GM12878 (cell line): Measurements from ENCODE around the gene XRCC6. TPM values are rescaled to one million over a fixed set of nuclear protein-coding genes. Genes with fewer than 3 reads are reported as not detected.

Source experiments
- ATAC-seq: fragments of 200-7000 bp; cut with Tn5 transposase; 3 replicates; pipeline ENCODE4 v1.9.1; 2020; ENCODE audit warnings: mild to moderate bottlenecking, moderate library complexity
- BruUV-seq: library from RNA; stranded (reverse); fragments of 400-500 nt; replicated peaks from 2 replicates; lab custom pipeline; 2021; lab: Mats Ljungman, UMichigan
- CTCF ChIA-PET: fragments of 300-600 bp; sonication (Branson Sonifier 250); formaldehyde crosslinking; extraction: SDS; loops from one replicate; lab custom pipeline; 2021; ENCODE audit warnings: inconsistent platforms; lab: Yijun Ruan, JAX
- POLR2A ChIA-PET: fragments of 350-600 bp; formaldehyde crosslinking; extraction: SDS; loops from one replicate; lab custom pipeline; 2021; ENCODE audit warnings: inconsistent platforms; lab: Charles Lee
- RAD21 ChIA-PET: fragments of 300-600 bp; sonication (Branson Sonifier 250); formaldehyde crosslinking; loops from one replicate; lab custom pipeline; 2023; ENCODE audit warnings: antibody characterized with exemption; ENCODE audit not compliant: unreplicated experiment; lab: Charles Lee
- SMC1A ChIA-PET: fragments of 300-600 bp; sonication (Branson Sonifier 250); formaldehyde crosslinking; loops from one replicate; lab custom pipeline; 2023; ENCODE audit not compliant: unreplicated experiment, uncharacterized antibody; lab: Charles Lee
- DNase-seq: peaks from one replicate; pipeline ENCODE4 v3.0.0-alpha.2; 2011; ENCODE audit warnings: low read depth, low spot score
- FAIRE-seq: peaks from 3 replicates; lab custom pipeline; 2011; peaks lifted over from hg19 to GRCh38; lab: Jason Lieb, UNC
- H2AFZ ChIP-seq: 2 replicates; pipeline ENCODE4 v1.6.0; 2011; ENCODE audit warnings: low read depth, low read length, control low read depth; ENCODE audit not compliant: control insufficient read depth
- H3K27ac ChIP-seq: 2 replicates; pipeline ENCODE4 v1.5.1; 2011; ENCODE audit warnings: control low read depth; ENCODE audit not compliant: control insufficient read depth, insufficient read depth
- H3K27me3 ChIP-seq, 2 experiments: replicated peaks in 1 of 2; 2 replicates each; pipeline versions ENCODE4 v1.6.0 to v1.6.1; 2011; ENCODE audit warnings: low read length in 1 of 2; ENCODE audit not compliant: control insufficient read depth in 2 of 2, insufficient read depth in 2 of 2
- H3K36me3 ChIP-seq, 2 experiments: 2 replicates each; pipeline ENCODE4 v1.5.1; 2011; ENCODE audit warnings: low read length in 1 of 2; ENCODE audit not compliant: control insufficient read depth in 2 of 2, insufficient read depth in 2 of 2
- H3K4me1 ChIP-seq: 2 replicates; pipeline ENCODE4 v1.6.1; 2011; ENCODE audit warnings: mild to moderate bottlenecking, low read length, moderate library complexity, mixed read lengths; ENCODE audit not compliant: control insufficient read depth, insufficient read depth
- H3K4me2 ChIP-seq: 2 replicates; pipeline ENCODE4 v1.6.0; 2011; ENCODE audit warnings: control low read depth; ENCODE audit not compliant: control insufficient read depth, insufficient read depth
- H3K4me3 ChIP-seq: fragments of 200-600 bp; sonication (generic); 2 replicates; pipeline ENCODE4 v1.5.1; 2016
- H3K79me2 ChIP-seq: 2 replicates; pipeline ENCODE4 v1.6.0; 2011; ENCODE audit warnings: low read length; ENCODE audit not compliant: control insufficient read depth, insufficient read depth
- H3K9ac ChIP-seq: 2 replicates; pipeline ENCODE4 v1.8.0; 2011; ENCODE audit warnings: low read length, control low read depth, mixed read lengths; ENCODE audit not compliant: control insufficient read depth, insufficient read depth
- H3K9me3 ChIP-seq: replicated peaks from 3 replicates; pipeline ENCODE4 v1.5.1; 2011; ENCODE audit warnings: mild to moderate bottlenecking, low read length; ENCODE audit not compliant: control insufficient read depth, insufficient read depth
- H4K20me1 ChIP-seq: 2 replicates; pipeline ENCODE4 v1.6.0; 2011; ENCODE audit not compliant: control insufficient read depth, insufficient read depth
- CBFB ChIP-seq: IDR thresholded peaks from 2 replicates; pipeline ENCODE4 v1.6.1; 2016; ENCODE audit warnings: antibody characterized with exemption, low read depth
- EGR1 ChIP-seq, 2 experiments: IDR thresholded peaks; 1 replicate in 1 of 2; 2 replicates in 1 of 2; pipeline ENCODE4 v1.6.1; 2011 to 2012; ENCODE audit warnings: low read depth in 2 of 2, low read length in 2 of 2, borderline replicate concordance in 1 of 2, mild to moderate bottlenecking in 1 of 2, moderate library complexity in 1 of 2
- FOXM1 ChIP-seq: IDR thresholded peaks from 2 replicates; pipeline ENCODE4 v1.6.1; 2012; ENCODE audit warnings: low read depth, mild to moderate bottlenecking, inconsistent platforms, low read length, moderate library complexity
- HDAC6 ChIP-seq: fragments of 200-600 bp; sonication (generic); IDR thresholded peaks from one replicate; pipeline ENCODE4 v1.8.0; 2017; ENCODE audit warnings: antibody characterized with exemption; ENCODE audit not compliant: unreplicated experiment
- JUND ChIP-seq: IDR thresholded peaks from 2 replicates; pipeline ENCODE4 v1.6.1; 2012; ENCODE audit warnings: low read depth, mild to moderate bottlenecking, low read length, improper control_type of control experiment, moderate library complexity
- POU2F2 ChIP-seq: IDR thresholded peaks from 3 replicates; pipeline ENCODE4 v1.6.1; 2011; ENCODE audit warnings: low read depth, mild to moderate bottlenecking, low read length, borderline replicate concordance
- WGBS: methylation state at CpG from one replicate; pipeline ENCODE4 v1.1.6; 2016; ENCODE audit warnings: low lambda C conversion rate; ENCODE audit not compliant: insufficient replicate concordance, insufficient coverage; ENCODE audit errors: missing lambda C conversion rate; 5-methylcytosine and 5-hydroxymethylcytosine counted together
- in situ Hi-C: fragments of 300-500 bp; cut with MboI; formaldehyde crosslinking; loops from 9 replicates; pipeline ENCODE4 v1.14.3; 2018; ENCODE audit warnings: mixed read lengths
- intact Hi-C: fragments of 100-400 bp; cut with micrococcal nuclease; formaldehyde crosslinking; loops from one replicate; pipeline ENCODE4 v1.14.2; 2022; ENCODE audit not compliant: unreplicated experiment
- polyA plus RNA-seq, 11 experiments: library from polyadenylated mRNA; depleted of rRNA in 4 of 11; unstranded in 6 of 11; stranded (reverse) in 5 of 11; fragments of >200 nt; fragmentation: Nextera tagmentation in 4 of 11; fragmentation: Illumina TruSeq in 1 of 11; extraction: Ambion mirVana in 4 of 11; extraction: Trizol in 1 of 11; gene quantifications; 1 replicate in 1 of 11; 2 replicates in 10 of 11; pipeline versions ENCODE4 v1.2.1 to v1.2.3, GENCODE V29; 2011 to 2016; ENCODE audit warnings: inconsistent platforms in 2 of 11, missing spikeins in 2 of 11, low read depth in 1 of 11
- total RNA-seq, 4 experiments: library from RNA; depleted of rRNA in 3 of 4; stranded (reverse); fragments of >200 nt in 3 of 4; fragmentation: Illumina TruSeq in 1 of 4; extraction: Trizol in 1 of 4; gene quantifications; 2 replicates each; pipeline versions ENCODE4 v1.2.1 to v1.2.3, GENCODE V29; 2013 to 2021
- TF ChIP-seq, protein P1 (sequence below): fragments of 450-650 bp; IDR thresholded peaks from 2 replicates; pipeline ENCODE4 v1.6.1; 2017; ENCODE audit warnings: mild to moderate bottlenecking, moderate library complexity
- TF ChIP-seq, protein P2 (sequence below): fragments of 450-650 bp; formaldehyde crosslinking; IDR thresholded peaks from 2 replicates; pipeline ENCODE4 v1.4.0; 2020; ENCODE audit warnings: mild to moderate bottlenecking, moderate library complexity

Gene XRCC6
- total and polyA plus RNA-seq, 10 of the 15 experiments (the other 5 are each of a cell fraction or from before 2014, with no cell fraction given) = 186 to 718 (median 348) TPM

DNA sequence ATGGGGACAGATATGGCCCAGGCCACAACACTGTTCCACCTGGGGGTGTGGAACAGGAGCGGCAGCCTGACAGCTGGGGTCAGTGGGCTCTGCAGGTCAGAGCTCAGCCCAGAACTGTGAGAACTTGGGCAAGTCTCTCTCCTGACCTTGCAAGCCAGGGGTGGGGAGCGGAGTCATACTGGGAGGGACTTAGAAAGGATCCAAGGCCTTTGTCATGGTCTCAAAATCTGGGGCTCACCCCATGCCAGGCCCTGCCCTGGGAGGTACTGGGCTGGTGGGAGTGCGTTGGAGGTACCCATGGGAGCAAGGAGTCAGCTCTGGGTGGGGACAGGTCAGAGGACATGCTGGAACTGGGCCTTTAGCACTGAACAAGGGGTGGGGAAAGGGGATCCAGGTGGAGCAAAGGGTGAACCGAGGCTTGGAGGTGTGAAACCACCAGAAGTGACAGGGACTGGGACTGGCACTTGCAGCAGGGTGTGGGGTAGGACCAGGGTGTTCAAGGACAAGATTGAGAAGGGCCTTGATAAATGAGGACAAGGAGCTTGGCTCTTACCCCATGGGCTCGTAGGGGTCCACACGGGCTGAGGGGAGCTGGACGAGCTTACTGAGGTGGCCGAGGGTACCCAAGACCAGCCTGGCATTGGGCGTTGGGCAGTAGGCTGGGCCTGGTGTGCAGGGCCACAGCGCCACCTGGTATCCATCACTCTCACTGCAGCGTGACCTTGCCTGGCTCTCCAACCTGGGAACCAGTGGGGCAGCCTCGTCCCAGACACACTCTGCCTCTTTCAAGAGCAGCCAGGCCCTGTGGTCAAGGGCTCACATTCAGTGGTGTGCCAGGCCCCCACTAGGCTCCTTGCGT, 24.1 kb upstream of the XRCC6 start (continued):
- TF ChIP-seq, protein P1, sequence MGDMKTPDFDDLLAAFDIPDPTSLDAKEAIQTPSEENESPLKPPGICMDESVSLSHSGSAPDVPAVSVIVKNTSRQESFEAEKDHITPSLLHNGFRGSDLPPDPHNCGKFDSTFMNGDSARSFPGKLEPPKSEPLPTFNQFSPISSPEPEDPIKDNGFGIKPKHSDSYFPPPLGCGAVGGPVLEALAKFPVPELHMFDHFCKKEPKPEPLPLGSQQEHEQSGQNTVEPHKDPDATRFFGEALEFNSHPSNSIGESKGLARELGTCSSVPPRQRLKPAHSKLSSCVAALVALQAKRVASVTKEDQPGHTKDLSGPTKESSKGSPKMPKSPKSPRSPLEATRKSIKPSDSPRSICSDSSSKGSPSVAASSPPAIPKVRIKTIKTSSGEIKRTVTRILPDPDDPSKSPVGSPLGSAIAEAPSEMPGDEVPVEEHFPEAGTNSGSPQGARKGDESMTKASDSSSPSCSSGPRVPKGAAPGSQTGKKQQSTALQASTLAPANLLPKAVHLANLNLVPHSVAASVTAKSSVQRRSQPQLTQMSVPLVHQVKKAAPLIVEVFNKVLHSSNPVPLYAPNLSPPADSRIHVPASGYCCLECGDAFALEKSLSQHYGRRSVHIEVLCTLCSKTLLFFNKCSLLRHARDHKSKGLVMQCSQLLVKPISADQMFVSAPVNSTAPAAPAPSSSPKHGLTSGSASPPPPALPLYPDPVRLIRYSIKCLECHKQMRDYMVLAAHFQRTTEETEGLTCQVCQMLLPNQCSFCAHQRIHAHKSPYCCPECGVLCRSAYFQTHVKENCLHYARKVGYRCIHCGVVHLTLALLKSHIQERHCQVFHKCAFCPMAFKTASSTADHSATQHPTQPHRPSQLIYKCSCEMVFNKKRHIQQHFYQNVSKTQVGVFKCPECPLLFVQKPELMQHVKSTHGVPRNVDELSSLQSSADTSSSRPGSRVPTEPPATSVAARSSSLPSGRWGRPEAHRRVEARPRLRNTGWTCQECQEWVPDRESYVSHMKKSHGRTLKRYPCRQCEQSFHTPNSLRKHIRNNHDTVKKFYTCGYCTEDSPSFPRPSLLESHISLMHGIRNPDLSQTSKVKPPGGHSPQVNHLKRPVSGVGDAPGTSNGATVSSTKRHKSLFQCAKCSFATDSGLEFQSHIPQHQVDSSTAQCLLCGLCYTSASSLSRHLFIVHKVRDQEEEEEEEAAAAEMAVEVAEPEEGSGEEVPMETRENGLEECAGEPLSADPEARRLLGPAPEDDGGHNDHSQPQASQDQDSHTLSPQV = no peak

DNA sequence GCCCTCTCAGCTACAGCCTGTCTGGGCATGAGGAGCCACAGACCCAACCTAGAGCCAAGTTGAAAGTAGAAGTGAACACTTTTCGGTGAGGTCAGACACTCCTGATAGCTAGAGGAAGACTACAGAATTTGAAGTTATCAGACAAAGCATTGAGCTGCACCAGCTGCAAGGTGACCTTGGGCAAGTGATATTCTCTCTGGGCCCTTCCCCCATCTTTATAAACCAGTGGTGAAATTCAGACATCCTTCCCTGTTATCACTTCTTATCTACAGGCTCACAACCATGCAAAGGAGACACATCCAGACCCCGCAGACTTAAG, 23.5 kb upstream of the XRCC6 start:
- Histone ChIP-seq H3K4me3 (no peak overlapping the region), H3K27ac (no peak overlapping the region), H4K20me1 (no peaks in the 10 kb centered on the region), H3K36me3 (peaks cover 5 to 14% of the 10 kb centered on the region in 2 experiments; a peak in 3 of 4 replicates), H2AFZ (no peak overlapping the region), H3K4me1 (no peaks in the 10 kb centered on the region), H3K4me2 (no peak overlapping the region), H3K9me3 (no peaks in the 10 kb centered on the region), H3K27me3 (no peaks in the 10 kb centered on the region), H3K9ac (no peak overlapping the region), H3K79me2 (no peaks in the 10 kb centered on the region)
- DNase-seq (no peak), FAIRE-seq (no peak), ATAC-seq (peak; percentile 28)
- ChIA-PET RAD21 (interaction anchor here (0.7 to 2.3 kb wide), 6 partner anchors 9 to 194 kb away, joined by 3 to 11 read pairs (median 4); partner anchors contain the start of gene POLR3H), SMC1A (interaction anchor here (1.0 to 2.6 kb wide), 4 partner anchors 8 to 193 kb away, joined by 4 to 9 read pairs (median 8); partner anchors contain the start of gene PMM1), CTCF (interaction anchor here (0.6 to 3.2 kb wide), 18 partner anchors 8 to 653 kb away, joined by 3 to 46 read pairs (median 6); partner anchors contain the start of genes PMM1, POLR3H and XRCC6), POLR2A (no interaction called here)
- intact Hi-C loops = loop anchor here (5.0 kb wide), 1 partner anchor 55 kb away; the partner anchor contains the start of gene POLR3H
- TF ChIP-seq CBFB = no peak
- no peak for TF ChIP-seq FOXM1
- TF ChIP-seq HDAC6 = no peak
- TF ChIP-seq, protein P2, sequence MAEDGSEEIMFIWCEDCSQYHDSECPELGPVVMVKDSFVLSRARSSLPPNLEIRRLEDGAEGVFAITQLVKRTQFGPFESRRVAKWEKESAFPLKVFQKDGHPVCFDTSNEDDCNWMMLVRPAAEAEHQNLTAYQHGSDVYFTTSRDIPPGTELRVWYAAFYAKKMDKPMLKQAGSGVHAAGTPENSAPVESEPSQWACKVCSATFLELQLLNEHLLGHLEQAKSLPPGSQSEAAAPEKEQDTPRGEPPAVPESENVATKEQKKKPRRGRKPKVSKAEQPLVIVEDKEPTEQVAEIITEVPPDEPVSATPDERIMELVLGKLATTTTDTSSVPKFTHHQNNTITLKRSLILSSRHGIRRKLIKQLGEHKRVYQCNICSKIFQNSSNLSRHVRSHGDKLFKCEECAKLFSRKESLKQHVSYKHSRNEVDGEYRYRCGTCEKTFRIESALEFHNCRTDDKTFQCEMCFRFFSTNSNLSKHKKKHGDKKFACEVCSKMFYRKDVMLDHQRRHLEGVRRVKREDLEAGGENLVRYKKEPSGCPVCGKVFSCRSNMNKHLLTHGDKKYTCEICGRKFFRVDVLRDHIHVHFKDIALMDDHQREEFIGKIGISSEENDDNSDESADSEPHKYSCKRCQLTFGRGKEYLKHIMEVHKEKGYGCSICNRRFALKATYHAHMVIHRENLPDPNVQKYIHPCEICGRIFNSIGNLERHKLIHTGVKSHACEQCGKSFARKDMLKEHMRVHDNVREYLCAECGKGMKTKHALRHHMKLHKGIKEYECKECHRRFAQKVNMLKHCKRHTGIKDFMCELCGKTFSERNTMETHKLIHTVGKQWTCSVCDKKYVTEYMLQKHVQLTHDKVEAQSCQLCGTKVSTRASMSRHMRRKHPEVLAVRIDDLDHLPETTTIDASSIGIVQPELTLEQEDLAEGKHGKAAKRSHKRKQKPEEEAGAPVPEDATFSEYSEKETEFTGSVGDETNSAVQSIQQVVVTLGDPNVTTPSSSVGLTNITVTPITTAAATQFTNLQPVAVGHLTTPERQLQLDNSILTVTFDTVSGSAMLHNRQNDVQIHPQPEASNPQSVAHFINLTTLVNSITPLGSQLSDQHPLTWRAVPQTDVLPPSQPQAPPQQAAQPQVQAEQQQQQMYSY (CRISPR knock-in tag) = no peak
- TF ChIP-seq POU2F2 = no peak
- TF ChIP-seq EGR1 (IDR thresholded peaks at IDR 0.05; ENCODE audit: borderline replicate concordance in 1 of 2, low read depth in 2 of 2, low read length in 2 of 2) = no peak
- no peak for TF ChIP-seq JUND
- BruUV-seq = no TSS peak
- in situ Hi-C loops = no loop called here
- 94% methylated on average over 2 of the region's 2 CpGs for WGBS
